OCI-LY3 (cell line): ENCODE measurements around the gene KRTAP2-2.
"Not testable (repeated sequence)": the region's sequence is repeated elsewhere in the genome, so short reads cannot be mapped to it uniquely, and the experiment has no call there.

ENCODE experiments used
- H2AFZ ChIP-seq: fragments of 200-600, 300-600 bp; shearing (Covaris generic); 2 replicates; pipeline ENCODE4 v1.6.0; 2014; ENCODE audit warnings: antibody characterized with exemption, low read depth, low read length
- H3K27ac ChIP-seq: fragments of 200-600, 300-600 bp; sonication (generic); 2 replicates; pipeline ENCODE4 v1.5.1; 2014; ENCODE audit warnings: mild to moderate bottlenecking, low read length, moderate library complexity, mixed read lengths
- H3K27me3 ChIP-seq: fragments of 200-600, 300-600 bp; sonication (generic); 2 replicates; pipeline ENCODE4 v1.6.1; 2014; ENCODE audit warnings: low read depth, low read length, mixed read lengths
- H3K36me3 ChIP-seq: fragments of 200-600, 300-600 bp; sonication (generic); replicated peaks from 2 replicates; pipeline ENCODE3; 2014; ENCODE audit warnings: low read depth, low read length, mixed read lengths
- H3K4me1 ChIP-seq: fragments of 300-600, 200-600 bp; sonication (generic); 2 replicates; pipeline ENCODE4 v1.6.1; 2014; ENCODE audit warnings: low read length, mixed read lengths
- H3K4me2 ChIP-seq: fragments of 200-600, 300-600 bp; sonication (generic); 2 replicates; pipeline ENCODE4 v1.6.1; 2014; ENCODE audit warnings: low read length, mixed read lengths
- H3K4me3 ChIP-seq: fragments of 300-600, 200-600 bp; sonication (generic); 2 replicates; pipeline ENCODE4 v1.5.1; 2014; ENCODE audit warnings: antibody characterized with exemption, mild to moderate bottlenecking, low read length, moderate library complexity
- H3K79me2 ChIP-seq: fragments of 300-600, 200-600 bp; shearing (Covaris generic); 2 replicates; pipeline ENCODE4 v1.6.1; 2014; ENCODE audit warnings: mild to moderate bottlenecking, low read length, mixed read lengths
- H3K9ac ChIP-seq: fragments of 300-600, 200-600 bp; shearing (Covaris generic); 2 replicates; pipeline ENCODE4 v1.6.0; 2014; ENCODE audit warnings: mild to moderate bottlenecking, low read length, moderate library complexity
- H3K9me3 ChIP-seq: fragments of 200-600, 300-600 bp; shearing (Covaris generic); 2 replicates; pipeline ENCODE4 v1.6.1; 2014; ENCODE audit warnings: low read length, mixed read lengths; ENCODE audit not compliant: insufficient read depth
- H4K20me1 ChIP-seq: fragments of 200-600, 300-600 bp; sonication (generic); 2 replicates; pipeline ENCODE4 v1.6.1; 2016; ENCODE audit warnings: low read length, mixed read lengths; ENCODE audit not compliant: insufficient read depth
- EZH2phosphoT487 ChIP-seq: fragments of 200-600 bp; shearing (Covaris generic); IDR thresholded peaks from 2 replicates; pipeline ENCODE4 v1.6.1; 2018; ENCODE audit warnings: antibody characterized with exemption, mixed run types, low read depth
- TF ChIP-seq, protein P1 (sequence below): fragments of 200-600, 300-600 bp; sonication (generic); IDR thresholded peaks from 2 replicates; pipeline ENCODE4 v1.5.1; 2014; ENCODE audit warnings: antibody characterized with exemption, low read length, low read depth

Gene KRTAP2-2

DNA sequence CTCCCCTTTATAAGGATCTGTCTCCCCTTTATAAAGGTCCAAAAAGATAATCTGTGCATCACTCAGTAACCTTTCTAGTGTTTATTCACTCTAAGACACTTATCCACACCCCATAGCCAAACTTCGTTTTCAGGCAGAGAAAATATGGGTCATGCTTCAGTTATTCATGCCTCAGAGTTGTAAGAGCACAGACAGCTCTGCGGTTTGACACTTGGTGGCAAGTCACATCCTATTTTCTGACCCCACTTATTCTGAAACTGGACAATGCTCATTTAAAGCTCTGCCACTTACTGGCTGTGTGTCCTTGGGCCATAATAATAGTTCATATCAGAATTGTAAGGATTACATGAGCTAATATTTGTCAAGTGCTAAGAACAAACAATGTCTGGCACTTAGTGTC is 5.9 kb downstream of the KRTAP2-2 start:
- no peak overlapping the region for H3K4me3 ChIP-seq
- H4K20me1 ChIP-seq, result no peaks in the 10 kb centered on the region
- no peaks in the 10 kb centered on the region for H3K4me1 ChIP-seq
- H3K4me2 ChIP-seq, result no peak overlapping the region
- no peaks in the 10 kb centered on the region for H3K9me3 ChIP-seq
- no peak overlapping the region for H2AFZ ChIP-seq
- H3K79me2 ChIP-seq, result no peaks in the 10 kb centered on the region
- H3K27ac ChIP-seq, result no peak overlapping the region
- H3K27me3 ChIP-seq, result peaks cover 6% of the 10 kb centered on the region; the same call in 1 of the 2 replicates
- no peak overlapping the region for H3K9ac ChIP-seq
- H3K36me3 ChIP-seq, result no peaks in the 10 kb centered on the region
- TF ChIP-seq EZH2phosphoT487, result no peak
- TF ChIP-seq, protein P1, sequence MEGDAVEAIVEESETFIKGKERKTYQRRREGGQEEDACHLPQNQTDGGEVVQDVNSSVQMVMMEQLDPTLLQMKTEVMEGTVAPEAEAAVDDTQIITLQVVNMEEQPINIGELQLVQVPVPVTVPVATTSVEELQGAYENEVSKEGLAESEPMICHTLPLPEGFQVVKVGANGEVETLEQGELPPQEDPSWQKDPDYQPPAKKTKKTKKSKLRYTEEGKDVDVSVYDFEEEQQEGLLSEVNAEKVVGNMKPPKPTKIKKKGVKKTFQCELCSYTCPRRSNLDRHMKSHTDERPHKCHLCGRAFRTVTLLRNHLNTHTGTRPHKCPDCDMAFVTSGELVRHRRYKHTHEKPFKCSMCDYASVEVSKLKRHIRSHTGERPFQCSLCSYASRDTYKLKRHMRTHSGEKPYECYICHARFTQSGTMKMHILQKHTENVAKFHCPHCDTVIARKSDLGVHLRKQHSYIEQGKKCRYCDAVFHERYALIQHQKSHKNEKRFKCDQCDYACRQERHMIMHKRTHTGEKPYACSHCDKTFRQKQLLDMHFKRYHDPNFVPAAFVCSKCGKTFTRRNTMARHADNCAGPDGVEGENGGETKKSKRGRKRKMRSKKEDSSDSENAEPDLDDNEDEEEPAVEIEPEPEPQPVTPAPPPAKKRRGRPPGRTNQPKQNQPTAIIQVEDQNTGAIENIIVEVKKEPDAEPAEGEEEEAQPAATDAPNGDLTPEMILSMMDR, result no peak

- no peaks in the 10 kb centered on the region for H3K9me3 ChIP-seq
- no peak overlapping the region for H3K4me2 ChIP-seq
- no peaks in the 10 kb centered on the region for H3K79me2 ChIP-seq
- no peaks in the 10 kb centered on the region for H3K4me1 ChIP-seq
- H3K36me3 ChIP-seq, result no peaks in the 10 kb centered on the region
- H3K9ac ChIP-seq, result no peak overlapping the region
- no peaks in the 10 kb centered on the region for H4K20me1 ChIP-seq
- H3K27ac ChIP-seq, result no peak overlapping the region
- TF ChIP-seq, protein P1, result no peak
- TF ChIP-seq EZH2phosphoT487, result no peak
- no peak overlapping the region for H3K4me3 ChIP-seq
- H2AFZ ChIP-seq, result no peak overlapping the region
- H3K27me3 ChIP-seq, result peaks cover 3% of the 10 kb centered on the region; the same call in 1 of the 2 replicates
Observed at GRCh38 chr17:41048441-41048840, 6.6 kb downstream of the KRTAP2-2 start.

- H4K20me1 ChIP-seq, H3K4me2 ChIP-seq, H3K4me3 ChIP-seq, H2AFZ ChIP-seq, H3K36me3 ChIP-seq, H3K9ac ChIP-seq, H3K9me3 ChIP-seq, H3K79me2 ChIP-seq, H3K27ac ChIP-seq, H3K27me3 ChIP-seq, H3K4me1 ChIP-seq: not testable (repeated sequence)
Observed at GRCh38 chr17:41046735-41047465, 8.1 kb downstream of the KRTAP2-2 start, which contains the start of gene KRTAP2-1. TSS of gene KRTAP2-1 (minus strand) at chr17:41047316. CDS start at chr17:41047267, 49 bp downstream.

DNA sequence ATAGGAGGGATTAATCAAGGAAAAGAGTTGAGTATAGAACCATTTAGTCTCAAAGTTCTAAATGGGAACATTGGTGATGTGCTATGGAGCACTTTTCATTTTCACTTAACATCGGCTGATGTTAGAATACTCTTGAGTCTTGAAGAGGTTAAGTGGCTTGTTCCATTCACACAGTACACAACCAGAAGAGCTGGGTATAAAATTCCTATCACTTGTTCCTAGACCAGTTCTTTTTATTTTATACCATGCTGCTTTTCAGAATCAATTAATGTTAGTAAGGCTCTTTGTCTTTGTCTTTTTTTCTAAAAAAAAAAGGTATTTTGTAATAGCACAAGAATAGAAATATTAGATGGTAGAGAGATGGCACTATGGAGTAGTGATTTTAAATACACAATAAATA is 12.1 kb downstream of the KRTAP2-2 start:
- Histone ChIP-seq H2AFZ (no peak overlapping the region), H4K20me1 (no peaks in the 10 kb centered on the region), H3K4me2 (no peak overlapping the region), H3K9ac (no peak overlapping the region), H3K4me1 (no peaks in the 10 kb centered on the region), H3K27me3 (peaks cover 16% of the 10 kb centered on the region; the same call in 1 of the 2 replicates), H3K9me3 (no peaks in the 10 kb centered on the region), H3K36me3 (no peaks in the 10 kb centered on the region), H3K27ac (no peak overlapping the region), H3K4me3 (no peak overlapping the region), H3K79me2 (no peaks in the 10 kb centered on the region)
- TF ChIP-seq, protein P1, result no peak
- no peak for TF ChIP-seq EZH2phosphoT487

DNA sequence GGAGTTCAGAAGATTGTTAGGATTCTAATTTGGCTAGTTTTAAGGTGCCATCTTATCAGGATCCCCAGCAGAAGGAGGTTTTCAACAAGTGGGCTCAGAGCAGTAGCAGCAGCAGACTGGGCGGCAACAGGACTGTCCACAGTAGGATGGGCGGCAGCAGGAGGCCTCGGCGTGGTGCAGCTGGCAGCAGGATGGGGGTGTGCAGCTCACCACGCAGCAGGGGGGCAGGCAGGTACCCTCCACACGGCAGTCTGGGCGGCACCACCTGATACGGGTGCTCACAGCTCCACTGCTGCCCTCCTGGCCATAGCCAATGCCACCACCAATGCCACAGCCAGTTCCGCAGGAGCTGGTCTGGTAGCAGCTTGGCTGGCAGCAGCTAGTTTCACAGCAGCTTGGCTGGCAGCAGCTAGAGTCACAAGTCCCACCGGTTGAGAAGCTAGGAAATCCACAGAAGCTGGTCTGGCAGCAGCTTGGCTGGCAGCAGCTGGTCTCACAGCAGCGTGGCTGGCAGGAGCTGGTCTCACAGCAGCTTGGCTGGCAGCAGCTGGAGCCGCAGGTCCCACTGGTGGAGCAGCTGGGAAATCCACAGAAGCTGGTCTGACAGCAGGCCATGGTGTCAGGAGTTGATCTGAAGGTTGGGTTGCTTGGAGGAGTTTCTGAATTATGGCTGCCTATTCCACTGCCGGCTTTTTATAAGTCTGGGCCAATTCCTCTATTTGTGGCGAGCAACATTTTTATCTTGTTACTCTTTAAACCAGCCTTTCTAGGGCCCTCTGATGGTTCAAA is 14.1 kb downstream of the KRTAP2-2 start, which contains the start of gene KRTAP1-1:
Gene KRTAP1-1, minus strand, starts transcription at position 668 of the 789 bp plus-strand sequence. Its CDS starts 53 bp downstream, at position 615.
- not testable (repeated sequence) for H2AFZ ChIP-seq, H3K36me3 ChIP-seq, H3K4me3 ChIP-seq, H3K4me1 ChIP-seq, H3K9ac ChIP-seq, H3K9me3 ChIP-seq, H3K27ac ChIP-seq, H4K20me1 ChIP-seq, H3K4me2 ChIP-seq, H3K79me2 ChIP-seq
- H3K27me3 ChIP-seq, result peaks cover 34% of the 10 kb centered on the region; the same call in 1 of the 2 replicates
